HG03280 (cell line): ENCODE results near the gene DNAJC1.
"Not testable (repeated sequence)": the region's sequence is repeated elsewhere in the genome, so short reads cannot be mapped to it uniquely, and the experiment has no call there.

ENCODE experiments used
- ATAC-seq: cut with Tn5 transposase; IDR thresholded peaks from one replicate; pipeline ENCODE4 v1.9.1; 2021; ENCODE audit warnings: mild to moderate bottlenecking, moderate library complexity; ENCODE audit not compliant: unreplicated experiment

Gene DNAJC1

GRCh38 chr10:22003177-22003963, at the start of gene DNAJC1:
TSS of gene DNAJC1 (minus strand) at chr10:22003730. CDS start at chr10:22003434, 296 bp downstream.
- ATAC-seq: peak; percentile 95

GRCh38 chr10:22053048-22053447, 49.5 kb upstream of the DNAJC1 start:
- no peak for ATAC-seq

- ATAC-seq: no peak
These were observed 46.1 kb upstream of the DNAJC1 start for GRCh38 chr10:22049635-22050034.

GRCh38 chr10:22047812-22048211, 44.3 kb upstream of the DNAJC1 start:
- no peak for ATAC-seq

GRCh38 chr10:22043327-22043633, 39.8 kb upstream of the DNAJC1 start:
- ATAC-seq: no peak

- no peak for ATAC-seq
These were observed 39.2 kb upstream of the DNAJC1 start for GRCh38 chr10:22042557-22043326.

- ATAC-seq: no peak
These were observed 30.8 kb upstream of the DNAJC1 start for GRCh38 chr10:22034333-22034732.

- ATAC-seq: not testable (repeated sequence)
These were observed 28.7 kb upstream of the DNAJC1 start for GRCh38 chr10:22032268-22032667.

GRCh38 chr10:22030421-22030820, 26.9 kb upstream of the DNAJC1 start:
- ATAC-seq: no peak

- no peak for ATAC-seq
These were observed 26.1 kb upstream of the DNAJC1 start for GRCh38 chr10:22029445-22030236.

- ATAC-seq: no peak
These were observed 24.1 kb upstream of the DNAJC1 start for GRCh38 chr10:22027364-22028238.

- no peak for ATAC-seq
These were observed 22.8 kb upstream of the DNAJC1 start for GRCh38 chr10:22026287-22026686.

- ATAC-seq: no peak
These were observed 20.0 kb upstream of the DNAJC1 start for GRCh38 chr10:22023508-22023907.

GRCh38 chr10:22022257-22023032, 18.9 kb upstream of the DNAJC1 start:
- peak; percentile 60 for ATAC-seq

GRCh38 chr10:22021144-22021543, 17.6 kb upstream of the DNAJC1 start:
- not testable (repeated sequence) for ATAC-seq

- ATAC-seq: no peak
These were observed 13.9 kb upstream of the DNAJC1 start for GRCh38 chr10:22017283-22018020.

- no peak for ATAC-seq
These were observed 12.6 kb upstream of the DNAJC1 start for GRCh38 chr10:22016046-22016705.

- ATAC-seq: no peak
These were observed 7.5 kb upstream of the DNAJC1 start for GRCh38 chr10:22010973-22011408.
